T-helper 9 cell (primary cell): ENCODE data around the gene UFD1.

Experiments used
- DNase-seq: peaks from one replicate; pipeline ENCODE4 v3.0.0-alpha.2; 2020

The UFD1 gene

DNA sequence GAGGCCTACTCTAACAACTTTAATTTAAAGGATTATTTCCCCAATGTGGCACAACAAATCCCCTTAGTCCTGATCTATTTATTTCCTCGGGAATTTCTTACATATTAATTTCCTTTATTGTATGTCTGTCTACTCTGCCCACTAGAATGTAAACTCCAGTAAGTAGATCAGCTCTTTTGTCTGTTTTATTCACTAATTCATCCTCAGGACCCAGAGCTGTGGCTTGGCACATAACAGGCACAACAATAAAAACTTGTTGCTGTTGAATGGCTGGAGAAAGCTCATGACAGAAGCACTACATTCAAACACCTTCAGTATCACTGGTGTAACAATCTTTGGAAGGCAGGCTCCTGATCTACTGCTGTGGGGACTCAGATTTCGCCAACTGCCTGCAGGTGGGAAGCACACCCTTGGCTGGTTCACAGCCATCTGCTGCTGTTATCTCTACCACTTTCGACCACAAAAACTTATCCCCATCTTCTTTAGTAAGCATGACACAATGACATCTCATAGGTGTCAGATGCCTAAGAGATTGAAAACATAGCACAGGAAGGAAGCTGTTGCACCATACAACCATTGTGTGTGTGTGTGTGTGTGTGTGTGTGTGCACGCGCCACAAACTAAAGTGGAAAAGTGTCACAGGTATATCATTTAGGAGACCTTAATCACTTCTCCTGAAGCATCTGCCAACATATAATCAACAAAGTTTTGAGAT lies 59.4 kb downstream of the UFD1 start:
- DNase-seq, result no peak

GRCh38 chr22:19419086-19419463 lies 59.9 kb downstream of the UFD1 start:
- no peak for DNase-seq

DNA sequence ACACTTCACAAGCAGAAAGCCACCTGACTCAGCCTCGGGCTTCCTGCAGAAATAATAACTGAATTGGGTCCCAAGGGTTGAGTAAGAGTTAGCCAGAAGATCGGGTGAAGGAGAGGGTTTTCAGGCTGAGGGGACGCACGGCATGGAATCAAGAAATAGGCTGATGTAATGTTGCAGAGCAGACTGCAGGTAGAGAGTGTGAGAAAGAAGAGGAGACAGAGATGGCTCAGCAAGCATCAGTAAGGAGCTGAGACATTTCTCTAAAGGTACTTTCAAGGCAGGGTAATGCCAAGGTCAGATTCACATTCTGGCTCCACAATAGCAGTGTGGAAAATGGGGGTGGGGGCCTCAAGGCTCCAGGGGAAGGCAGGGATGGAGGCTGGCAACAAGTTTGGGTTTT lies 66.1 kb downstream of the UFD1 start:
- no peak for DNase-seq

DNA sequence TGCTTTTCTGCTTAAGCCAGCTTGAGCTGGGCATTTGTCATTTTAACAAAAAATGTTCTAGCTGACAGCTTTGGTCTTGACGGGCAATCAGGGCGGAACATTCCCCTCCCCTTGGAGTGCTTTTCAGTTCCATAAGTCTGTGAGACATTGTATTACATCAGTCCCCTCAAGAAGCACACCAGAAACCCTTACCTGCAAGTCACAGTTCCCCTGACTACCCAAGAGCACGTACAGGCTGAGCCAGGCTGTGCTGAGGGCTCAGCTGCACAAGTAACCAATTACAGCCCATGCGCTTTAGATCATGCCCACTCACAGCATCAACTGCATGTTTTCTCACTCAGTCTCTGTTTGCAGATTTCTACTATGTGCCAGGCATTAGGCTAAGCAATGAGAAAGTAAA lies 66.5 kb downstream of the UFD1 start:
- DNase-seq, result no peak

DNA sequence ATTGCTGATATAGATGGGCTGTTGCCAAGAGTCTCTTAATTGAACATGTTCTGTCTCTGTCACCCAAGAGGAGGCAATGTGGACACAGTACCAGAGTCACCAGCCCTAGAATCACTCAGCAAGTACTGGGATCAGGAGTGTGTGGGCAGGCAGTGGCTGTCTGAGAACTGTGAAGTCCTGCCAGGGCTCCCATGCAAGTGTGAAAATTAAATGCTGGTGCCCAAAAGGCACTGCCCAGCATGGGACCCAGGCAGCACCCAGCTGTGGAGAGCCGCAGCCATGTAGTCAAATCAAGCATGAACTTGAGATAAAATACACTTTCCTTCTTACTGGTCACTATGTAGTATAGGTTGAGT lies 67.3 kb downstream of the UFD1 start:
- DNase-seq, result no peak

- no peak for DNase-seq
These were observed 67.9 kb downstream of the UFD1 start for GRCh38 chr22:19410941-19411689.

DNA sequence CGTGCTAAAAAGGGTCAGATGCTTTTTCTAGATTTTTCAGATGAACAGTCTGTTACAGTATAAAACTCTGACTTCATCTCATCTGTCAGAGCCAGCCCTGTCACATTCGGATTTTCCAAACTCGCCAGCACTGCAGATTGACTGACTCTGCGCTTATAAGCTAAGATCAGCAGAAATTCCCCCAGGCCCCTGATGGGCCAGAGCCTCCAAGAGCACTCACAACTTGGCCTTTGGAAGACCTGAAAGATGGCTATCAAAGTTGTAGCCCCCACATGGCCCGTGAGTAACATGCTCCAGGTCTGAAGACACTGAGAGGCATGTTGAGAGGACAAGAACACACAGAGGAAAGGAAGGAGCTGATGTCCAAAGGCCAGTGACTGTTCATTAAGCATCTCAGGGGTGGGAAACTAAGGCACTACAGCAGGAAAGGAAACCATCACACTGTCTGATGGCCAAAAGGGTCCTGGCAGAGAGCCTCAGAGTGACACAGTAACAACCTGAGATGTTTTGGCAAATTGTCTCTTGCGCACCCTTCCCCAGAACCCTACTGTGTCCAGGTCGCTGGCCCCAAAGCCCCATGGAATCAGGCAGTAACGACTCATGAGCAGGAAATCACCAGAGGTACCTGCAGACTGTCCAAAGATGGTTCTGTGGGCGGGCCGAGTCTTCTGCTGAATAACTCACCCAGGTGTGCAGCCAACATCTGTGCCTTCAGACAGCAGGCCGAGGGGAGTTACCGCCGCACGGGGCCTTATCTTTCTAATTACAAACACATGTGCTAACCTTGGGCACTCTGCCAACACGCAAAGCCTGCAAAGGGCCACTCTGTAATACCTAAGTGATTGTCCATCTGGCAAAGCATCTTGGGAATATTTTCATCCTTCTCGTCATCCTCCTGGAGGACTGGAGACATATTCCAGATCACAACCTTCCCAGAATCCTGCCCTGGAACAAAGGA lies 71.1 kb downstream of the UFD1 start:
- DNase-seq, result no peak

GRCh38 chr22:19406846-19407245 lies 72.1 kb downstream of the UFD1 start:
- no peak for DNase-seq

GRCh38 chr22:19406281-19406811 lies 72.6 kb downstream of the UFD1 start:
- DNase-seq, result no peak

GRCh38 chr22:19405652-19406051 lies 73.3 kb downstream of the UFD1 start:
- no peak for DNase-seq

- DNase-seq, result no peak
These were observed 73.9 kb downstream of the UFD1 start for GRCh38 chr22:19405133-19405532.

- DNase-seq, result no peak
These were observed 74.3 kb downstream of the UFD1 start for GRCh38 chr22:19404676-19405075.

GRCh38 chr22:19402642-19403191 lies 76.3 kb downstream of the UFD1 start:
- no peak for DNase-seq

DNA sequence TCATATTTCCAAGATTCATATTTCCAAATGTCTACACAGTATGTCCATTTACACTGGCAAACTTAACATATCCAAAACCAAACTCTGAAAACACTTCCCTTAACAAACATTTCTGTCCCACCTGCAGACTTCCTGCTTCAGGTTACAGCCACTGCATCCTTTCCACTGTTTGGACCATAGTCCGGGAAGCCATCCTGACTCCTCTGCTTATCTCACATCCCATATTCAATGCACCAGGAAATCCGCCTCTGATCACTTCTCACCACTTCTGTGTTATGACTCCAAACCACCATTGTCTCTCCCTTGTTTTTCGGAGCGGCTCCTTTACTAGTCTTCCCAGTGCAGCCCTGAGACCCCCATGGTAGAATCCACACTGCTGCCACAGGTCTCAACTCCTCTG lies 77.5 kb downstream of the UFD1 start:
- no peak for DNase-seq

DNA sequence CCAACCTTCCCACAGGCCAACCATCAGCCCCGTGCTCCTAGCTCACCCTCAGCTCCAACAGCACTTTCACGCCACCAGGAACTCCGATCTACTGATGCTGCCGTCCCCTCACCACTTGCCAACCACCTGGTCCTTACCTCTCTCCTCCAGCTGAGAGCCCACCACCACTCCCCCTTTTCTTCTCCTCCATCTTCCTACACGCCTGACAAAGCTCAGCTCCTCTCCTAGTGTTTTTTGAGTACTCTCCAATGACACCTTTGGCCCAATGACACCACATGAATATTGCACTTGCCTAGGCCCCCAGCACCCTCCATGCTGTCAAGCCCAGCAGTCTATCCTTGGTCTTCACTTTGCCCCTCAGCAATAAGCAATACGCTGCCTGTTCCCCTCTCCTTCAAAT lies 78.1 kb downstream of the UFD1 start:
- no peak for DNase-seq
